ENCODE measurements around the gene TOMT. TPM values are rescaled to one million over a fixed set of nuclear protein-coding genes. Genes with fewer than 3 reads are reported as not detected.

TOMT gene
- total RNA-seq, 2 experiments from 2014 or later, result 0.23 TPM; not detected in 1

DNA sequence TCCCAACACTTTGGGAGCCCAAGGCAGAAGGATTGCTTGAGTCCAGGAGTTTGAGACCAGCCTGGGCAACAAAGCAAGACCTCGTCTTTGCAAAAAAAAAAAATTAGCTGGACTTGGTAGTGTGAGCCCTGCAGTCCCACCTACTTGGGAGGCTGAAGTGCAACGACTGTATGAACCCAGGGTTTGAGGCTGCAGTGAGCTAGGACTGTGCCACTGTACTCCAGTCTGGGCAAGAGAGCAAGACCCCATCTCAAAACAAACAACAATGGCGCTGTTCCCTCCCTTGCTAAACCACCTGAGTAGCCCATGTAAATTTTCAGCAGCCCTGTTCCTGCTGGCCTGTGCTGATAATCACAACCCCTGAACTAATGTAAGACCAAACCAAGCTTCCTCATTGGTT is 5.7 kb upstream of the TOMT start:
- no peak for ATAC-seq

DNA sequence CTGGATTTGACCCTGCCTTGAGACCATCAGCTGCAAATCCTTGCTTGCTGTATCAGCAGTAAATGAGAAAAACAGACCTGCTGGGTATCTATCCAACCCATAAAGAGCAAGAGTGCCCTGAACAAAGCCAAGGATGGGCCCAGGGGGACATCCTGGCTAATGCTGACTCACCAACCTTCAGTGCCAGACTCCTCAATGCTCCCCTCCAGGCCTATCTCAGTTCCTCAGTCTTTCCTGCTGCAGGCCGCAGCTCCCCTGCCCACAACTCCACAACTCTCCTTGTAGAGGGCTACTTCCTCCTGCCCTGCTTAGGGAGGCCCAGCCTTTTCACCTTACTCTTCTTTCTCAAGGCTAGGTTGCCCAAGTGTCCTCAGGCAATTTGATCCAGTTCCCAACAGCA is 5.3 kb upstream of the TOMT start:
- H3K4me3 Mint-ChIP-seq, result no peak overlapping the region

More for the DNA sequence above, 5.7 kb upstream of the TOMT start:
- Mint-ChIP-seq H3K27me3 (no peaks in the 10 kb centered on the region), H3K36me3 (peaks cover 22% of the 10 kb centered on the region), H3K4me1 (peaks cover 39% of the 10 kb centered on the region), H3K4me3 (no peak overlapping the region), H3K9me3 (ENCODE audit: low read depth) (no peaks in the 10 kb centered on the region), H3K27ac (peak overlapping the region; percentile 60)
- DNase-seq, result no peak
- CTCF ChIA-PET, result interaction anchor here (0.7 to 4.4 kb wide), 7 partner anchors 9 to 138 kb away, joined by 3 to 19 read pairs (median 3); partner anchors contain the start of gene IL18BP

DNA sequence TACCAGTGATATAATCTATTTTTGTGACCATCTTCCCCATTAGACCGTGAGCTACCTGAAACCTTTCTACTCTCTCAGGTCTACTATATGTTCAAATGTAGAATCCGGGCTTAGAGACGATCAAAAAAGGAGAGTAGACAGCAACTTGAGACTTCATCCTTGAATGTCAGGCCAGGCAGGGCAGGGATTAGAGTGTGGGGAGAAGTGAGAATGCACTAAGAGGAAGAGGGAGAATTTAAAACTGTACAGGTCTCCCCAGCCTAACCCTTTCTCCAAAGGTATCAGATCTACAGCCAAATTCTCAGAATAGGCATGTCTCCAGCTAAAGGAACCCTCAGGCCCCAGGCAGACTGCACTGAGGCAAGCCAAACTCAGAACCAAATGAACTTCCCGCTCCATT is 3.6 kb upstream of the TOMT start:
- H3K36me3 Mint-ChIP-seq, result peaks cover 17% of the 10 kb centered on the region

More for the DNA sequence above, 5.3 kb upstream of the TOMT start:
- no peak for DNase-seq
- Mint-ChIP-seq H3K27me3 (no peaks in the 10 kb centered on the region), H3K4me1 (peaks cover 39% of the 10 kb centered on the region), H3K36me3 (peaks cover 18% of the 10 kb centered on the region), H3K9me3 (ENCODE audit: low read depth) (no peaks in the 10 kb centered on the region), H3K27ac (peak overlapping the region; percentile 60)
- no peak for ATAC-seq
- CTCF ChIA-PET, result interaction anchor here (0.7 to 4.4 kb wide), 8 partner anchors 10 to 138 kb away, joined by 3 to 19 read pairs (median 3); partner anchors contain the start of gene IL18BP

GRCh38 chr11:72102631-72102945 is 3.1 kb upstream of the TOMT start:
- Mint-ChIP-seq H3K4me1 (peaks cover 39% of the 10 kb centered on the region), H3K9me3 (ENCODE audit: low read depth) (no peaks in the 10 kb centered on the region), H3K36me3 (peaks cover 16% of the 10 kb centered on the region), H3K27ac (peak overlapping the region; percentile 85), H3K27me3 (no peaks in the 10 kb centered on the region), H3K4me3 (peak overlapping the region; percentile 85)
- CTCF ChIA-PET, result interaction anchor here (0.7 to 2.1 kb wide), 6 partner anchors 11 to 81 kb away, joined by 3 to 7 read pairs (median 4); no protein-coding TSS in a partner anchor
- DNase-seq (no peak), ATAC-seq (peak; percentile 13)

More for the DNA sequence above, 3.6 kb upstream of the TOMT start:
- Mint-ChIP-seq H3K27me3 (no peaks in the 10 kb centered on the region), H3K4me3 (peak overlapping the region; percentile 85), H3K9me3 (ENCODE audit: low read depth) (no peaks in the 10 kb centered on the region), H3K4me1 (peaks cover 39% of the 10 kb centered on the region), H3K27ac (peak overlapping the region; percentile 85)
- ATAC-seq (no peak), DNase-seq (no peak)
- CTCF ChIA-PET, result interaction anchor here (0.7 to 4.4 kb wide), 8 partner anchors 9 to 82 kb away, joined by 3 to 19 read pairs (median 4); no protein-coding TSS in a partner anchor

GRCh38 chr11:72102946-72103753 is 2.6 kb upstream of the TOMT start, which contains the start of gene LAMTOR1:
LAMTOR1 (minus strand) TSS chr11:72103297; CDS start chr11:72103224, 73 bp downstream.
- peak within 1 kb of the TSS; percentile 85 for H3K4me3 Mint-ChIP-seq
- ATAC-seq (peak; percentile 95), DNase-seq (peak; percentile 99)
- CTCF ChIA-PET, result interaction anchor here (0.7 to 2.1 kb wide), 5 partner anchors 12 to 81 kb away, joined by 3 to 7 read pairs (median 5); no protein-coding TSS in a partner anchor
- peaks cover 39% of the 10 kb centered on the region for H3K4me1 Mint-ChIP-seq
- H3K27me3 Mint-ChIP-seq, result no peaks in the 10 kb centered on the region
- H3K36me3 Mint-ChIP-seq, result peaks cover 11% of the 10 kb centered on the region
- H3K27ac Mint-ChIP-seq, result peak within 1 kb of the TSS; percentile 85
- no peaks in the 10 kb centered on the region for H3K9me3 Mint-ChIP-seq (ENCODE audit: low read depth)

GRCh38 chr11:72103754-72104167 is 2.0 kb upstream of the TOMT start:
- ATAC-seq (no peak), DNase-seq (no peak)
- no peaks in the 10 kb centered on the region for H3K27me3 Mint-ChIP-seq
- peak overlapping the region; percentile 85 for H3K4me3 Mint-ChIP-seq
- CTCF ChIA-PET, result interaction anchor here (1.9 kb wide), 1 partner anchor 40 kb away, joined by 6 read pairs; no protein-coding TSS in a partner anchor
- H3K27ac Mint-ChIP-seq, result peak overlapping the region; percentile 85
- H3K36me3 Mint-ChIP-seq, result peaks cover 6% of the 10 kb centered on the region
- peaks cover 39% of the 10 kb centered on the region for H3K4me1 Mint-ChIP-seq
- H3K9me3 Mint-ChIP-seq (ENCODE audit: low read depth), result no peaks in the 10 kb centered on the region

DNA sequence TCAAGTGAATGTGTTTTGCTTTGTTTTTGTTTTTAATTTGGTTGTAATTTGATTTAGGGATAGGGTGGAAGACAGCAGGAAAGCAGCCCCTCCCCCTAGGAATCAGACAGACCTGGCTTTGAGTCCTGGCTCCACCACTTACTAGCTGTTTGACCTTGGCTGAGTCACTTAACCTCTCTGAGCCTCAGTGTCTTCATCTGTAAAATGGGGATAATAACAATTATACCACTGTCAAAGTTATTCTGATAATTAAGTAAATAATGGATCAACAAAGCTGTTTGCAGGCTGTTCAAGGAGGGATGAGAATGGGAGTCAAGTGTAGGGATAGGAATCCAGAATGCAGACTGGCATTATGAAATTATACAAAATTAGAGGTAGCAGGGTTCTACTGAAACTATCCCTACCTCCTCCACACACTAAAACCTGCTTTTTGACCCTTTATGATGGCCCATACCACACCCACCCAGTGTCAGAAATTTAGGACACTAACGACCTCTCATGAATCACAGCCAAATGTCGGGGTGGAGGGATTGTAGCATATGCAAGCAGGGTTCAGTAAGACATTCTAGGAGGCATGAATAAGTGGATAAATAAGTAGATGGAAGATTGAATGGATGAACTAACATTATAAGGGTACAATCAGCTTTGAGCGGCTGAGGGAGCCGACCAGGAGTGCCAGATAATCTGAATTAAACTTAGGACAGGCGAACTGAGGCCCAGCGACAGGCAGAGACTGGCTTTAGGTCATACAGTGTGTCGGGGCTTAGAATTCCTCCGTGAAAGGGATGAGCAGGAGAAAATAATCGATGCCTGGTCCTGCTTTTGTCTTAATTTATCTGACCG is 5.8 kb downstream of the TOMT start:
- peak; percentile 0 for ATAC-seq
- no peak for DNase-seq
- CTCF ChIA-PET, result interaction anchor here (1.2 to 2.8 kb wide), 8 partner anchors 20 to 319 kb away, joined by 3 to 11 read pairs (median 4); no protein-coding TSS in a partner anchor
- Mint-ChIP-seq H3K27me3 (no peaks in the 10 kb centered on the region), H3K36me3 (peaks cover 2% of the 10 kb centered on the region), H3K27ac (peak overlapping the region; percentile 98), H3K4me3 (peak overlapping the region; percentile 93), H3K4me1 (peaks cover 19% of the 10 kb centered on the region), H3K9me3 (ENCODE audit: low read depth) (no peaks in the 10 kb centered on the region)

DNA sequence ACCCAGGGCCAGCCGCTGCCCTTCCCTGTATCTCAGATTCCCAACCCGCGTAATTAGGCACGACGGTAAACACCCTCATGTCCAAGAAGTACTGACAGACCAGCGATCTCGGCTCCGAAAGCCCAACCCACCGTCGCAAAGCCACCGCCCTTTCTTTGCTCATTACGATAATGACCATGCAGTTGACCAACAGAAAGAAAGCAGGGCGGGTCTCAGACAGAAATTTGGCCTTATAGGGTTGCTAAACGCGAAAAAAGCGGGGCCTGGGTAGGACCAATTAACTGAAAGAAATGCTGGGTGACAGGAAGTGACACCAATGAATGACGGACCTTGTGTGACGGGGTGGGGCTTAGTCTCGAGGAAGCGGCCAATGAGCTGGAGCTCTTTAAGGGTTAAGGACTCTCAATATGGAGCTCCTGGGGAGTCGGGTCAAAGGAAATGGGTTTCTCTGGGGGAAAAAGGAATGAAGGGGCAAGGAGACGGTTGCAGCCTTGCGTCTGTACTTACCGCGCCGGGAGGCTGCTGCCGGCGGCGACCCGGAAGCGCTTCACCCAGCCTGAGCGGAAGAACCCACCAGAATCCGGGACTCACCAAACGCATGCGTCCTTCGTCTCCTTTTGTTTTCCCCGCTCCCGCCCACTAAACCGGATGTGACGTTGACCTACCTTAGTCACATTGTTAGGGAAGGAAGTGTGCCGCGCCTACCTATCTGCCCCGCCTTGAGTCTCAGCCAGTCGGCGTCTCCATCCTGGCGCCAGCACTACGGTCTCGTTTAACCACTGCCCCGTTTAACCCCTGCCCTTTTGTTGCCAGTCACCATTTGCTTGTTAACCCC is 6.6 kb downstream of the TOMT start, which contains the start of gene ANAPC15:
TSS of gene ANAPC15 (minus strand) at position 553 of the 835 bp plus-strand sequence. CDS start 1,419 bp downstream, outside the sequence.
- Mint-ChIP-seq H3K4me3 (peak within 1 kb of the TSS; percentile 93), H3K4me1 (peaks cover 23% of the 10 kb centered on the region), H3K36me3 (peaks cover 2% of the 10 kb centered on the region), H3K27ac (peak within 1 kb of the TSS; percentile 98), H3K27me3 (no peaks in the 10 kb centered on the region), H3K9me3 (ENCODE audit: low read depth) (no peaks in the 10 kb centered on the region)
- peak; percentile 92 for ATAC-seq
- CTCF ChIA-PET, result interaction anchor here (0.6 to 2.8 kb wide), 13 partner anchors 10 to 319 kb away, joined by 3 to 11 read pairs (median 4); no protein-coding TSS in a partner anchor
- DNase-seq, result peak; percentile 100

GRCh38 chr11:72112978-72113808 is 7.5 kb downstream of the TOMT start:
- peak overlapping the region; percentile 93 for H3K4me3 Mint-ChIP-seq
- no peaks in the 10 kb centered on the region for H3K9me3 Mint-ChIP-seq (ENCODE audit: low read depth)
- H3K36me3 Mint-ChIP-seq, result peaks cover 2% of the 10 kb centered on the region
- CTCF ChIA-PET, result interaction anchor here (0.6 to 2.8 kb wide), 13 partner anchors 10 to 318 kb away, joined by 3 to 11 read pairs (median 4); no protein-coding TSS in a partner anchor
- peak overlapping the region; percentile 98 for H3K27ac Mint-ChIP-seq
- ATAC-seq (no peak), DNase-seq (no peak)
- no peaks in the 10 kb centered on the region for H3K27me3 Mint-ChIP-seq
- H3K4me1 Mint-ChIP-seq, result peaks cover 25% of the 10 kb centered on the region

DNA sequence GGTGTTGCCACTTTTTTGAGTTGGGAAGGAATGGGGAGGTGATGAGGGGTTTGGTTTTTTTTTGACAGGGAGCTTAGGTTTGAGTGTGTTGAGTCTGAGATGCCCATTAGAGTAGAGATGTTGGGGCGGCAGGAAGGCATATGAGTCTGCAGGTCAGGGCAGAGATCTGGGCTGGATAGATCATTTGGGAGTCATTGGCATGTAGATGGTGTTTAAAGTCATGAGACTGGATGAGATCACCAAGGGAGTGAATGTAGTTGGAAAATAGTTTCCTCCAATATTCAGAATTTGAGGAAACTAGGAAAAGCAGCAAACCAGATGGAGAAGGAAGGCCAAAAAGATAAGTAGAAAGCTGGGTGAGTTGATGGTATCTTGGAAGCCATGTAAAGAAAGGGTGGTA is 8.8 kb downstream of the TOMT start:
- ATAC-seq, result no peak
- no peak overlapping the region for H3K27ac Mint-ChIP-seq
- CTCF ChIA-PET, result no interaction called here

GRCh38 chr11:72116019-72116755 is 10.5 kb downstream of the TOMT start:
- DNase-seq (no peak), ATAC-seq (no peak)
- no peaks in the 10 kb centered on the region for H3K9me3 Mint-ChIP-seq (ENCODE audit: low read depth)
- peaks cover 32% of the 10 kb centered on the region for H3K4me1 Mint-ChIP-seq
- CTCF ChIA-PET, result interaction anchor here (1.0 to 1.2 kb wide), 2 partner anchors 28 to 91 kb away, joined by 3 to 4 read pairs; no protein-coding TSS in a partner anchor
- no peaks in the 10 kb centered on the region for H3K27me3 Mint-ChIP-seq
- H3K36me3 Mint-ChIP-seq, result no peaks in the 10 kb centered on the region
- H3K27ac Mint-ChIP-seq, result no peak overlapping the region
- no peak overlapping the region for H3K4me3 Mint-ChIP-seq

More for the DNA sequence above, 8.8 kb downstream of the TOMT start:
- Mint-ChIP-seq H3K9me3 (ENCODE audit: low read depth) (no peaks in the 10 kb centered on the region), H3K36me3 (peaks cover 2% of the 10 kb centered on the region), H3K4me1 (peaks cover 35% of the 10 kb centered on the region), H3K27me3 (no peaks in the 10 kb centered on the region), H3K4me3 (no peak overlapping the region)
- DNase-seq, result no peak

All from activated CD8-positive, alpha-beta memory T cell treated with anti-CD3 and anti-CD28 coated beads, Interleukin-2, amount 10 ng/mL, durations not matched to agents 7 days and 5 days (primary cell).